HEK293 (cell line): ENCODE data around the gene ELL.

Experiments used
- CTCF ChIA-PET: fragments of 350-600 bp; formaldehyde crosslinking; extraction: SDS; loops from one replicate; lab custom pipeline; 2021; ENCODE audit warnings: antibody characterized with exemption; lab: Yijun Ruan, JAX
- POLR2A ChIA-PET: fragments of 300-600 bp; formaldehyde crosslinking; extraction: SDS; loops from one replicate; lab custom pipeline; 2020; ENCODE audit warnings: antibody characterized with exemption, inconsistent platforms; lab: Yijun Ruan, JAX
- H3K27ac ChIP-seq: fragments of 200-500 bp; sonication (Bioruptor generic); 2 replicates; pipeline ENCODE4 v1.5.1; 2014; ENCODE audit warnings: low read depth, low read length, control low read depth, inconsistent platforms; ENCODE audit errors: extremely low read depth
- H3K36me3 ChIP-seq, 2 experiments: fragments of 200-500 bp in 1 of 2; sonication (Bioruptor generic) in 1 of 2; 1 replicate in 1 of 2; 2 replicates in 1 of 2; pipeline ENCODE4 v1.5.1; 2014 to 2017; ENCODE audit warnings: inconsistent platforms in 2 of 2, low read length in 2 of 2; ENCODE audit not compliant: control insufficient read depth in 2 of 2, insufficient read depth in 1 of 2
- H3K4me1 ChIP-seq: fragments of 200-500 bp; sonication (Bioruptor generic); 2 replicates; pipeline ENCODE4 v1.5.1; 2014; ENCODE audit warnings: mild to moderate bottlenecking, low read length, inconsistent platforms; ENCODE audit not compliant: control insufficient read depth, insufficient read depth
- H3K4me3 ChIP-seq: 2 replicates; pipeline ENCODE4 v1.5.1; 2011; ENCODE audit warnings: low read depth, mild to moderate bottlenecking, control low read depth, low read length, moderate library complexity
- H3K9me3 ChIP-seq: fragments of 200-500 bp; sonication (Bioruptor generic); 2 replicates; pipeline ENCODE4 v1.5.1; 2014; ENCODE audit warnings: low read depth, low read length, inconsistent platforms; ENCODE audit not compliant: control insufficient read depth, insufficient read depth
- GLIS1 ChIP-seq: fragments of 450-650 bp; formaldehyde crosslinking; IDR thresholded peaks from 2 replicates; pipeline ENCODE4 v1.5.1; 2016; ENCODE audit warnings: missing biosample characterization, missing genetic modification characterization
- HOXA7 ChIP-seq: sonication (generic); formaldehyde crosslinking; IDR thresholded peaks from 2 replicates; pipeline ENCODE4 v1.8.1; 2022; ENCODE audit warnings: missing genetic modification reagents, borderline replicate concordance
- HOXC10 ChIP-seq: sonication (generic); formaldehyde crosslinking; IDR thresholded peaks from 2 replicates; pipeline ENCODE4 v1.8.1; 2023; ENCODE audit warnings: mild to moderate bottlenecking, missing genetic modification reagents
- REPIN1 ChIP-seq: fragments of 450-650 bp; formaldehyde crosslinking; IDR thresholded peaks from 2 replicates; pipeline ENCODE4 v1.5.1; 2017; ENCODE audit warnings: missing biosample characterization, missing genetic modification characterization, low read depth
- ZFP37 ChIP-seq: fragments of 450-650 bp; formaldehyde crosslinking; IDR thresholded peaks from 2 replicates; pipeline ENCODE4 v1.5.1; 2016; ENCODE audit warnings: missing biosample characterization, missing genetic modification characterization
- ZIC2 ChIP-seq: fragments of 450-650 bp; formaldehyde crosslinking; IDR thresholded peaks from 2 replicates; pipeline ENCODE4 v1.5.1; 2016; ENCODE audit warnings: missing biosample characterization, missing genetic modification characterization
- ZNF18 ChIP-seq: fragments of 450-650 bp; formaldehyde crosslinking; IDR thresholded peaks from 2 replicates; pipeline ENCODE4 v1.5.1; 2016; ENCODE audit warnings: missing biosample characterization, missing genetic modification characterization
- ZNF266 ChIP-seq: fragments of 450-650 bp; formaldehyde crosslinking; IDR thresholded peaks from 2 replicates; pipeline ENCODE4 v1.5.1; 2016; ENCODE audit warnings: missing biosample characterization, missing genetic modification characterization, low read depth
- ZNF394 ChIP-seq: fragments of 450-650 bp; formaldehyde crosslinking; IDR thresholded peaks from 2 replicates; pipeline ENCODE4 v1.5.1; 2016; ENCODE audit warnings: missing biosample characterization, missing genetic modification characterization, mild to moderate bottlenecking, moderate library complexity, borderline replicate concordance
- ZNF416 ChIP-seq: fragments of 450-650 bp; formaldehyde crosslinking; IDR thresholded peaks from 2 replicates; pipeline ENCODE4 v1.5.1; 2016; ENCODE audit warnings: missing biosample characterization, missing genetic modification characterization
- ZNF433 ChIP-seq: fragments of 450-650 bp; formaldehyde crosslinking; IDR thresholded peaks from 2 replicates; pipeline ENCODE4 v1.5.1; 2016; ENCODE audit warnings: missing biosample characterization, missing genetic modification characterization, low read depth
- ZNF544 ChIP-seq: fragments of 450-650 bp; formaldehyde crosslinking; IDR thresholded peaks from 2 replicates; pipeline ENCODE4 v1.5.0; 2017; ENCODE audit warnings: missing biosample characterization, missing genetic modification characterization
- ZNF555 ChIP-seq: fragments of 450-650 bp; formaldehyde crosslinking; conservative IDR thresholded peaks from 2 replicates; pipeline ENCODE4 v1.5.1; 2017; ENCODE audit warnings: missing biosample characterization, mild to moderate bottlenecking, missing genetic modification characterization, inconsistent platforms
- ZNF585B ChIP-seq: fragments of 450-650 bp; formaldehyde crosslinking; IDR thresholded peaks from 2 replicates; pipeline ENCODE4 v1.5.1; 2016; ENCODE audit warnings: missing biosample characterization, missing genetic modification characterization
- ZNF626 ChIP-seq: fragments of 450-650 bp; sonication (Bioruptor Pico); formaldehyde crosslinking; IDR thresholded peaks from 2 replicates; pipeline ENCODE4 v1.5.1; 2018; ENCODE audit warnings: missing biosample characterization, missing genetic modification characterization, inconsistent platforms
- ZNF654 ChIP-seq: fragments of 450-650 bp; formaldehyde crosslinking; IDR thresholded peaks from 2 replicates; pipeline ENCODE4 v1.5.1; 2016; ENCODE audit warnings: low read depth, missing biosample characterization, missing genetic modification characterization
- ZNF776 ChIP-seq: fragments of 450-650 bp; formaldehyde crosslinking; IDR thresholded peaks from 2 replicates; pipeline ENCODE4 v1.5.0; 2017; ENCODE audit warnings: missing biosample characterization, missing genetic modification characterization, borderline replicate concordance
- ZNF837 ChIP-seq: fragments of 450-650 bp; formaldehyde crosslinking; IDR thresholded peaks from 2 replicates; pipeline ENCODE4 v1.5.1; 2016; ENCODE audit warnings: missing biosample characterization, missing genetic modification characterization
- ZXDB ChIP-seq: fragments of 450-650 bp; formaldehyde crosslinking; IDR thresholded peaks from 2 replicates; pipeline ENCODE4 v1.5.1; 2016; ENCODE audit warnings: missing biosample characterization, missing genetic modification characterization
- TF ChIP-seq, protein P1 (sequence below): fragments of 450-650 bp; formaldehyde crosslinking; IDR thresholded peaks from 2 replicates; pipeline ENCODE4 v1.5.1; 2016; ENCODE audit warnings: missing biosample characterization, missing genetic modification characterization
- TF ChIP-seq, protein P2 (sequence below): fragments of 450-650 bp; formaldehyde crosslinking; IDR thresholded peaks from 2 replicates; pipeline ENCODE4 v1.5.1; 2016; ENCODE audit warnings: missing biosample characterization, missing genetic modification characterization
- TF ChIP-seq, protein P3 (sequence below): fragments of 450-650 bp; formaldehyde crosslinking; IDR thresholded peaks from 2 replicates; pipeline ENCODE4 v1.5.1; 2016; ENCODE audit warnings: missing biosample characterization, missing genetic modification characterization

The ELL gene

DNA sequence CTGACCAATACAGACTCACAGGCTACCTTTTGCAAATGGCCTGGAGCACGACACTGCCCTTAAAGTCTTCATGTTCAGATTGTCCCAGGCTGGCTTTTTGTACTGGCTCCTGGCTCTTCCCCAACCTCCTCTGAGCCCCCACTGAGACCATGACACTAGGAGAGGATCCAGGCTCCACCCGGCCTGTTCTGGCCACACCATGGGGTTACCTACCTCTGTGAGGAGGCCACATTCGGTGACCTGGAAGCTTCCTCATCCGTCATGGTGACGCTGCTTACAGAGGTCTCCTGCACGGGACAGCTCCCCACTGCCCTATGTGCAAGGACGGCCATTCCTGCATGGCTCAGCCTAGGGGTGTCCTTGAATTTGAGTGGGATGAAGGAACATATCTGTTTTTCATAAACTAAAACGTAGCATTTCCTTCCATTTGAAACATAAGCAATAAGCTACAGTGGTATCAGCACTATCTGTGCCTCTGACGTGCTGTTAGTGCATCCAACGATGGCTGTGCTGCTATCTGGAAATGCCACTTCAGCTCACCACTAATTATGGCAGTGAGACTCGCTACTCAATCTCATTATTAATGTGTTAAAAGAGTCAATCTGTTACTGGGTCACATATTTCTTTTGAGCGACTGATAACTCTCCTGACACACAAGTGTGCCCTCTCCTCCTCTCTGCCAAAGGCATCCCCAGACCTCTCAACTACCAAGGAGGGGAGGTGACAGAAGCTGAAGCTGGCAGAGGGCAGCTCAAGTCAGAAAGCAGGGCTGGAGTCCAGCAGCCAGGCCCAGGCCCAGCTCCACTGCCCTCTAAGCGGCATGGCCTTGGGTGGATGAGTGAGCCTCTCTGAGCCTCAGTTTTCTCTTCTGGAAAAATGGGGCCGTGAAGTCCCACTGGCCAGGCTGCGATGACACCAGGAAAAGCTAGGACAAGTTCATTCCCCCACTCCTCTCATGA, 29.6 kb downstream of the ELL start:
- POLR2A ChIA-PET: interaction anchor here (0.6 kb wide), 1 partner anchor 65 kb away, joined by 4 read pairs; no protein-coding TSS in a partner anchor
- Histone ChIP-seq H3K9me3 (no peaks in the 10 kb centered on the region), H3K4me1 (peaks cover 10% of the 10 kb centered on the region), H3K36me3 (no peaks in the 10 kb centered on the region), H3K27ac (no peak overlapping the region), H3K4me3 (no peak overlapping the region)
- CTCF ChIA-PET: interaction anchor here (0.6 to 1.4 kb wide), 7 partner anchors 10 to 1011 kb away, joined by 3 to 5 read pairs (median 4); partner anchors contain the start of gene REX1BD
- TF ChIP-seq ZNF776 (tag by site-specific recombination) (no peak), ZNF544 (tag by site-specific recombination) (no peak), ZIC2 (tag by site-specific recombination) (peak; percentile 70; the same call in 1 of the 2 replicates), HOXC10 (CRISPR knock-in tag) (no peak), ZNF555 (tag by site-specific recombination) (no peak), GLIS1 (tag by site-specific recombination) (peak; percentile 64)
- TF ChIP-seq, protein P1, sequence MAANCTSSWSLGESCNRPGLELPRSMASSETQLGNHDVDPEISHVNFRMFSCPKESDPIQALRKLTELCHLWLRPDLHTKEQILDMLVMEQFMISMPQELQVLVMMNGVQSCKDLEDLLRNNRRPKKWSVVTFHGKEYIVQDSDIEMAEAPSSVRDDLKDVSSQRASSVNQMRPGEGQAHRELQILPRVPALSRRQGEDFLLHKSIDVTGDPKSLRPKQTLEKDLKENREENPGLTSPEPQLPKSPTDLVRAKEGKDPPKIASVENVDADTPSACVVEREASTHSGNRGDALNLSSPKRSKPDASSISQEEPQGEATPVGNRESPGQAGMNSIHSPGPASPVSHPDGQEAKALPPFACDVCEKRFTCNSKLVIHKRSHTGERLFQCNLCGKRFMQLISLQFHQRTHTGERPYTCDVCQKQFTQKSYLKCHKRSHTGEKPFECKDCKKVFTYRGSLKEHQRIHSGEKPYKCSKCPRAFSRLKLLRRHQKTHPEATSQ (tag by site-specific recombination): no peak

DNA sequence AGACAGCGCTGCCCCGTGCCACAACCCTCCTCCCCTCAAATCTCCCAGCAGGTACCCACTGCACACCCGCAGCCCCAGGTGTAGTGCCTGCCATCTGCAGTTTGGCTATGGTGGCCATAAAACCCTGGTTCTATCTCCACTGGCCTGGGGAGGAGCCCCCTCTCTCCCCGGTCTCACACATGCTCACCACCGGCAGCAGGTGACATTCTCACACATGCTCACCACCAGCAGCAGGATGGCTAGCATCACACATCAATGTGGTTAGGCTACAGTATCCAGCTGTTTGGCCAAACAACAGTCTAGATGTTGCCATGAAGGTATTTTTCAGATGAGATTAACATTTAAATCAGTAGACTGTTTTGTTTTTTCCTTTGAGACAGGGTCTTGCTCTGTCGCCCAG, 31.1 kb downstream of the ELL start:
- H3K4me1 ChIP-seq: peaks cover 10% of the 10 kb centered on the region
- TF ChIP-seq ZNF18 (tag by site-specific recombination) (no peak), ZNF433 (tag by site-specific recombination) (no peak), ZNF654 (no peak), ZNF585B (no peak), REPIN1 (tag by site-specific recombination) (no peak), HOXA7 (CRISPR knock-in tag) (no peak), ZXDB (tag by site-specific recombination) (no peak), ZNF626 (no peak), ZNF837 (tag by site-specific recombination) (no peak), ZNF416 (tag by site-specific recombination) (no peak), ZFP37 (tag by site-specific recombination) (no peak), ZNF266 (tag by site-specific recombination) (no peak), ZNF394 (tag by site-specific recombination) (no peak)
- TF ChIP-seq, protein P2, sequence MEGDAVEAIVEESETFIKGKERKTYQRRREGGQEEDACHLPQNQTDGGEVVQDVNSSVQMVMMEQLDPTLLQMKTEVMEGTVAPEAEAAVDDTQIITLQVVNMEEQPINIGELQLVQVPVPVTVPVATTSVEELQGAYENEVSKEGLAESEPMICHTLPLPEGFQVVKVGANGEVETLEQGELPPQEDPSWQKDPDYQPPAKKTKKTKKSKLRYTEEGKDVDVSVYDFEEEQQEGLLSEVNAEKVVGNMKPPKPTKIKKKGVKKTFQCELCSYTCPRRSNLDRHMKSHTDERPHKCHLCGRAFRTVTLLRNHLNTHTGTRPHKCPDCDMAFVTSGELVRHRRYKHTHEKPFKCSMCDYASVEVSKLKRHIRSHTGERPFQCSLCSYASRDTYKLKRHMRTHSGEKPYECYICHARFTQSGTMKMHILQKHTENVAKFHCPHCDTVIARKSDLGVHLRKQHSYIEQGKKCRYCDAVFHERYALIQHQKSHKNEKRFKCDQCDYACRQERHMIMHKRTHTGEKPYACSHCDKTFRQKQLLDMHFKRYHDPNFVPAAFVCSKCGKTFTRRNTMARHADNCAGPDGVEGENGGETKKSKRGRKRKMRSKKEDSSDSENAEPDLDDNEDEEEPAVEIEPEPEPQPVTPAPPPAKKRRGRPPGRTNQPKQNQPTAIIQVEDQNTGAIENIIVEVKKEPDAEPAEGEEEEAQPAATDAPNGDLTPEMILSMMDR: no peak
- TF ChIP-seq, protein P3, sequence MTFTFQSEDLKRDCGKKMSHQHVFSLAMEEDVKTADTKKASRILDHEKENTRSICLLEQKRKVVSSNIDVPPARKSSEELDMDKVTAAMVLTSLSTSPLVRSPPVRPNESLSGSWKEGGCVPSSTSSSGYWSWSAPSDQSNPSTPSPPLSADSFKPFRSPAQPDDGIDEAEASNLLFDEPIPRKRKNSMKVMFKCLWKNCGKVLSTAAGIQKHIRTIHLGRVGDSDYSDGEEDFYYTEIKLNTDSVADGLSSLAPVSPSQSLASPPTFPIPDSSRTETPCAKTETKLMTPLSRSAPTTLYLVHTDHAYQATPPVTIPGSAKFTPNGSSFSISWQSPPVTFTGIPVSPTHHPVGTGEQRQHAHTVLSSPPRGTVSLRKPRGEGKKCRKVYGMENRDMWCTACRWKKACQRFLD (tag by site-specific recombination): no peak
- TF ChIP-seq, all 188 proteins: peak for 0
- Histone ChIP-seq H3K4me3 (no peak overlapping the region), H3K9me3 (no peaks in the 10 kb centered on the region), H3K36me3 (no peaks in the 10 kb centered on the region), H3K27ac (no peak overlapping the region)
- ChIA-PET CTCF (interaction anchor here (0.6 to 1.0 kb wide), 3 partner anchors 9 to 28 kb away, joined by 3 to 5 read pairs (median 4); no protein-coding TSS in a partner anchor), POLR2A (no interaction called here)
